SK-N-SH treated with all-trans-retinoic acid at 6 μM for 48 hours (cell line): ENCODE measurements around the gene APOBEC3C.

Experiments
- ARNTL ChIP-seq: fragments of 450-650 bp; formaldehyde crosslinking; IDR thresholded peaks from 2 replicates; pipeline ENCODE4 v1.5.0; 2020; ENCODE audit warnings: low read depth, mild to moderate bottlenecking, moderate library complexity, borderline replicate concordance
- BACH2 ChIP-seq: fragments of 250-450 bp; sonication (Bioruptor Pico); IDR thresholded peaks from 2 replicates; pipeline ENCODE4 v1.9.0; 2021; ENCODE audit warnings: mild to moderate bottlenecking, borderline replicate concordance
- OSR1 ChIP-seq: fragments of 250-450 bp; sonication (Bioruptor Pico); IDR thresholded peaks from 2 replicates; pipeline ENCODE4 v1.8.0; 2022; ENCODE audit warnings: moderate library complexity, mild to moderate bottlenecking, inconsistent platforms
- PATZ1 ChIP-seq: fragments of 250-450 bp; sonication (Bioruptor Pico); IDR thresholded peaks from 2 replicates; pipeline ENCODE4 v1.8.0; 2020; ENCODE audit warnings: mild to moderate bottlenecking, moderate library complexity, borderline replicate concordance
- RARB ChIP-seq: fragments of 250-450 bp; sonication (Bioruptor Pico); IDR thresholded peaks from 2 replicates; pipeline ENCODE4 v1.8.0; 2021; ENCODE audit warnings: mild to moderate bottlenecking, moderate library complexity
- TOX ChIP-seq: fragments of 250-450 bp; sonication (Bioruptor Pico); IDR thresholded peaks from 2 replicates; pipeline ENCODE4 v1.8.0; 2021; ENCODE audit warnings: mild to moderate bottlenecking, moderate library complexity, borderline replicate concordance
- ZFP3 ChIP-seq: fragments of 250-450 bp; sonication (Bioruptor Pico); IDR thresholded peaks from 2 replicates; pipeline ENCODE4 v1.5.0; 2020; ENCODE audit warnings: mild to moderate bottlenecking, moderate library complexity
- ZFP30 ChIP-seq: fragments of 450-650 bp; formaldehyde crosslinking; IDR thresholded peaks from 2 replicates; pipeline ENCODE4 v1.5.0; 2022; ENCODE audit warnings: mild to moderate bottlenecking, moderate library complexity
- ZNF8 ChIP-seq: fragments of 450-650 bp; formaldehyde crosslinking; IDR thresholded peaks from 2 replicates; pipeline ENCODE4 v1.5.0; 2020; ENCODE audit warnings: mild to moderate bottlenecking, moderate library complexity
- TF ChIP-seq, protein P1 (sequence below): fragments of 250-450 bp; sonication (Bioruptor Pico); IDR thresholded peaks from 2 replicates; pipeline ENCODE4 v1.5.0; 2020; ENCODE audit warnings: mild to moderate bottlenecking, moderate library complexity
- TF ChIP-seq, protein P2 (sequence below): fragments of 250-450 bp; sonication (Bioruptor Pico); IDR thresholded peaks from 2 replicates; pipeline ENCODE4 v1.5.1; 2020; ENCODE audit warnings: low read depth, mild to moderate bottlenecking, moderate library complexity

GRCh38 chr22:38973289-38974169, 40.5 kb upstream of the APOBEC3C start:
- TF ChIP-seq, protein P1, sequence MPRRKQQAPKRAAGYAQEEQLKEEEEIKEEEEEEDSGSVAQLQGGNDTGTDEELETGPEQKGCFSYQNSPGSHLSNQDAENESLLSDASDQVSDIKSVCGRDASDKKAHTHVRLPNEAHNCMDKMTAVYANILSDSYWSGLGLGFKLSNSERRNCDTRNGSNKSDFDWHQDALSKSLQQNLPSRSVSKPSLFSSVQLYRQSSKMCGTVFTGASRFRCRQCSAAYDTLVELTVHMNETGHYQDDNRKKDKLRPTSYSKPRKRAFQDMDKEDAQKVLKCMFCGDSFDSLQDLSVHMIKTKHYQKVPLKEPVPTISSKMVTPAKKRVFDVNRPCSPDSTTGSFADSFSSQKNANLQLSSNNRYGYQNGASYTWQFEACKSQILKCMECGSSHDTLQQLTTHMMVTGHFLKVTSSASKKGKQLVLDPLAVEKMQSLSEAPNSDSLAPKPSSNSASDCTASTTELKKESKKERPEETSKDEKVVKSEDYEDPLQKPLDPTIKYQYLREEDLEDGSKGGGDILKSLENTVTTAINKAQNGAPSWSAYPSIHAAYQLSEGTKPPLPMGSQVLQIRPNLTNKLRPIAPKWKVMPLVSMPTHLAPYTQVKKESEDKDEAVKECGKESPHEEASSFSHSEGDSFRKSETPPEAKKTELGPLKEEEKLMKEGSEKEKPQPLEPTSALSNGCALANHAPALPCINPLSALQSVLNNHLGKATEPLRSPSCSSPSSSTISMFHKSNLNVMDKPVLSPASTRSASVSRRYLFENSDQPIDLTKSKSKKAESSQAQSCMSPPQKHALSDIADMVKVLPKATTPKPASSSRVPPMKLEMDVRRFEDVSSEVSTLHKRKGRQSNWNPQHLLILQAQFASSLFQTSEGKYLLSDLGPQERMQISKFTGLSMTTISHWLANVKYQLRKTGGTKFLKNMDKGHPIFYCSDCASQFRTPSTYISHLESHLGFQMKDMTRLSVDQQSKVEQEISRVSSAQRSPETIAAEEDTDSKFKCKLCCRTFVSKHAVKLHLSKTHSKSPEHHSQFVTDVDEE (CRISPR knock-in tag), result no peak
- no peak for TF ChIP-seq OSR1 (CRISPR knock-in tag)
- TF ChIP-seq ARNTL (CRISPR knock-in tag), result no peak
- TF ChIP-seq PATZ1, result no peak
- TF ChIP-seq ZFP3, result no peak
- TF ChIP-seq BACH2, result no peak
- TF ChIP-seq ZNF8 (CRISPR knock-in tag), result no peak
- no peak for TF ChIP-seq ZFP30 (CRISPR knock-in tag)
- TF ChIP-seq RARB (CRISPR knock-in tag), result no peak
- TF ChIP-seq, protein P2, sequence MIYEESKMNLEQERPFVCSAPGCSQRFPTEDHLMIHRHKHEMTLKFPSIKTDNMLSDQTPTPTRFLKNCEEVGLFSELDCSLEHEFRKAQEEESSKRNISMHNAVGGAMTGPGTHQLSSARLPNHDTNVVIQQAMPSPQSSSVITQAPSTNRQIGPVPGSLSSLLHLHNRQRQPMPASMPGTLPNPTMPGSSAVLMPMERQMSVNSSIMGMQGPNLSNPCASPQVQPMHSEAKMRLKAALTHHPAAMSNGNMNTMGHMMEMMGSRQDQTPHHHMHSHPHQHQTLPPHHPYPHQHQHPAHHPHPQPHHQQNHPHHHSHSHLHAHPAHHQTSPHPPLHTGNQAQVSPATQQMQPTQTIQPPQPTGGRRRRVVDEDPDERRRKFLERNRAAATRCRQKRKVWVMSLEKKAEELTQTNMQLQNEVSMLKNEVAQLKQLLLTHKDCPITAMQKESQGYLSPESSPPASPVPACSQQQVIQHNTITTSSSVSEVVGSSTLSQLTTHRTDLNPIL (CRISPR knock-in tag), result no peak
- no peak for TF ChIP-seq TOX
